ENCODE measurements around the gene CGN. TPM values are rescaled to one million over a fixed set of nuclear protein-coding genes. Genes with fewer than 3 reads are reported as not detected.
A peak's percentile ranks its signal among the peaks of the same experiment; 100 is the strongest.

The CGN gene
- total RNA-seq, 1 experiment from 2014 or later, result 0.34 TPM

GRCh38 chr1:151524736-151525135, 13.5 kb downstream of the CGN start:
- no peak for DNase-seq (ENCODE audit: low read depth)

DNA sequence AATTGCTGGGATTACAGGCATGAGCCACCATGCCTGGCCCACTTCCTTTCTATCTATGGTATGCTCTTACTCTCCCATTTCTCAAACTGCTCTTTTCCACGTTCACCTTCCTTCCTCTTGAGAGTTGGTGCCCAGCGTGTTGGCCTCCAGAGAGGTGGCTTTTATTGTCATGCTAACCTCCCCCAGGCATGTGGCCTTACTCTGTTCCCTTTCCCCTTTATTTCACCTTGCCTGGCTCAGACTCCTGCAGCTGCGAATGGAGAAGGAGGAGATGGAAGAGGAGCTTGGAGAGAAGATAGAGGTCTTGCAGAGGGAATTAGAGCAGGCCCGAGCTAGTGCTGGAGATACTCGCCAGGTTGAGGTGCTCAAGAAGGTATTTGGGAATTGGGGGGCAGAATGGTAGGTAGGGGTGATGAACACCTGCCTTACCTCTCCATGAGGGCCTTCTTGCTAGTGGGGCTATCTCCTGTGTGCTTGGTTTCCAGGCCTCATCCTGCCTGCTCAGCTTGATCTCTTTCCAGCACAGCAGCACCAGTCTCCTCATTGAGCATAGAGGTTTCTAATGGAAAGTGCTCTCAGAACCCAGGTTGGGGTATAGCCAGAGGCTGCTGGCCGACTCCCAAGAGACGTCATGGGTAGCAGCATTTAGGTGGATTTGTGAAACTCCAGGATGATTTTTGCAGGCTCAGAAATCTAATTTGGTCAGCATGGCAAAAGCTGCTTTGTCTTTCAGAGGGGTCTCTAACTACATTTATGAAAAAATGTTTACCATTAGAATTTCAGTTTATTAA, 15.7 kb downstream of the CGN start:
- DNase-seq (ENCODE audit: low read depth), result no peak

GRCh38 chr1:151529211-151529702, 18.1 kb downstream of the CGN start:
- DNase-seq (ENCODE audit: low read depth), result no peak

- no peak for DNase-seq (ENCODE audit: low read depth)
Observed at GRCh38 chr1:151529781-151530180, 18.6 kb downstream of the CGN start.

GRCh38 chr1:151530461-151530860, 19.3 kb downstream of the CGN start:
- DNase-seq (ENCODE audit: low read depth), result peak; percentile 40

DNA sequence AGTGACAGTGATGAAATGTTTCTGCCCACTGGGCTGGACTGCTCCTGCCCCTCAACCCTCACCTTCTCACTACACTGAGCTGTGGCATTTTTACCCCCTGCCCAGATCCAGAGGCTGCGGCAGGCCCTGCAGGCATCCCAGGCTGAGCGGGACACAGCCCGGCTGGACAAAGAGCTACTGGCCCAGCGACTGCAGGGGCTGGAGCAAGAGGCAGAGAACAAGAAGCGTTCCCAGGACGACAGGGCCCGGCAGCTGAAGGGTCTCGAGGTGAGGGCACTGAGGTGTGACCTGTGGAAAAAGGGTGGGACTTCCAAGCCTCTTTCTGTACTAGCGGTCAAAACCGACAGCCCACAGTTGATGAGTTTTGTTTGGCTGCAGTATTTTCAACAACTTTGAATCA, 22.7 kb downstream of the CGN start:
- DNase-seq (ENCODE audit: low read depth), result no peak

DNA sequence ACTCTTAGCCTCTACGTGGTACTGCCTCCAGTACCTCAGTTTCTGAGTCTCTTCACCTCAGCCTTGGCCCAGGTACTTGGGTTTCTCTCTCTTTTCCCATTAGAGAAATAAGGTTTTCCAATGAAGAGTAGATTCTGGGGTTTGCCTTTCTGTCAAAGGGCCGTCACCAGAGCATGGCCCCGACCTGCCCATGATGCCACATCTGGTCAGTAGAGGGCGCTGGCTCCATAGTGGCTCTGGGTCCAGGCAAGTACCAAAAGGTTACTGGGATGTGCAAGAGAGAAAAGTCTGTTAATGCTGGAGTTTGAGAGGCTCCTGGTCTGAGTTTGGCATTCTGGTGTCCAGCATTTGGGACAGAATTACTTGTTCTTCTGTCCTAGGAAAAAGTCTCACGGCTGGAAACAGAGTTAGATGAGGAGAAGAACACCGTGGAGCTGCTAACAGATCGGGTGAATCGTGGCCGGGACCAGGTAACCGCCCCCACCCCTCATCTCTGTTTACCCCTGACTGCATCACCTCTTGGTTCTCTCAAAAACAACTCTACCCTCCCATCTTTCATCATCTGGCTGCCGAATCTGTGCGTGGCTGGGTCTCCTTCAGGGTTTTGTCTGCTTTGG, 23.6 kb downstream of the CGN start:
- DNase-seq (ENCODE audit: low read depth), result peak; percentile 68

DNA sequence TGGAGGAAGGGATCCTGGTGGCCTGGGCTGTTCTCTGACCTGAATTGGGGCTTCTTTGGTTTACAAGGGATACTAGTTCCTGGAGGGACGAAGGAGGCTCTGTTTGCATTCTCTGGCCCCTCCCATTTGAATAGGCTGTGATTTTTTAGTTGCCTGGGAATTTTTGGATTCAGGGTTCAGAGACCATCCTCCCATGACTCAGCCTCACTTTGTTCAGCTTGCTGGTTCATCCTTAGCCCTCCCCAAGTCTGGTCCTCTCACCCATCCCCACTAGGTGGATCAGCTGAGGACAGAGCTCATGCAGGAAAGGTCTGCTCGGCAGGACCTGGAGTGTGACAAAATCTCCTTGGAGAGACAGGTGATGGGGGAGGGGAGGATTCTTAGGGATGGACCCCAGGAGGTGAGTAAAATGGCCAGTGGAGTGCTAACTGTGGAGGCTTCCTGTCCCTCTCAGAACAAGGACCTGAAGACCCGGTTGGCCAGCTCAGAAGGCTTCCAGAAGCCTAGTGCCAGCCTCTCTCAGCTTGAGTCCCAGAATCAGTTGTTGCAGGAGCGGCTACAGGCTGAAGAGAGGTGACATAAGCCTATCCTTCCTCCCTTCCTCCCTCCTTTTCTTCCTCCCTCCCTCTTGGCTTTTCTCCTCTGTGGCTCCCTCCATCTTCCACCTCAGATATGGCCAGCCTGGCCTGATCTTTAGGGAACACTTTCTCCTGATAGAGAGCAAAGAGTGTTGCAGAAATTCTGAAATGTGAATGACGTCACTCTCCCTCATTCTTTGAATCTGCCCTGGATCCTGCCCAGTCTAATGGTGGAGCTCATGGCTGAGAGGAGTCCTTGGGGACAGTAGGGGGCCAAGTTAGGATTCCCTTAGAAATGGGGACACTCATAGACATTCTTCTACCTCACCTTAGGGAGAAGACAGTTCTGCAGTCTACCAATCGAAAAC, 24.4 kb downstream of the CGN start:
- DNase-seq (ENCODE audit: low read depth), result peak; percentile 32

- no peak for DNase-seq (ENCODE audit: low read depth)
Observed at GRCh38 chr1:151536499-151536898, 25.3 kb downstream of the CGN start.

GRCh38 chr1:151537112-151537511, 25.9 kb downstream of the CGN start:
- DNase-seq (ENCODE audit: low read depth), result peak; percentile 92

- peak; percentile 97 for DNase-seq (ENCODE audit: low read depth)
Observed at GRCh38 chr1:151539321-151540020, 28.3 kb downstream of the CGN start.

- DNase-seq (ENCODE audit: low read depth), result peak; percentile 85
Observed at GRCh38 chr1:151540021-151540981, 29.1 kb downstream of the CGN start, which contains the start of gene TUFT1. TUFT1 (plus strand) TSS chr1:151540309; CDS start chr1:151540367, 58 bp downstream.

DNA sequence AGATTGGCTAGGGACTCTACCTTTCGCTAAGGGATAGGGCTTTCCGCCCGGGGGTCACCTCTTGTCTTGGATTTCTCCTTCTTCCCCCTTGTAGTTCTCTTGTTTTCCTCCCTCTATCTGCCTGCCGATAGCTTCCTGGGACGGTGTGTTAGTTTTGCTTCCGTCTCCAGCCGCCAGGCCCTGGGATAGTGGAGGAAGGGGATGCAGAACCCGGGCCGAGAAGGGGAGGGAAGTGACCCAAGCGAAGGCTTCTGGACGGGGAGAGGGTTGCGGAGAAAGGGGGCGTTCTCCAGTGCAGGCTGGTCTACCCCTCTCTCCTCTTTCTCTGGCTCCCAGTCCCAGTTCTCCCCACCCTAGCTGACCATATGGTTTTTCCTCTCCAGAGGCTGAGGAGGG, 29.8 kb downstream of the CGN start:
- no peak for DNase-seq (ENCODE audit: low read depth)

GRCh38 chr1:151541752-151542151, 30.6 kb downstream of the CGN start:
- DNase-seq (ENCODE audit: low read depth), result no peak

DNA sequence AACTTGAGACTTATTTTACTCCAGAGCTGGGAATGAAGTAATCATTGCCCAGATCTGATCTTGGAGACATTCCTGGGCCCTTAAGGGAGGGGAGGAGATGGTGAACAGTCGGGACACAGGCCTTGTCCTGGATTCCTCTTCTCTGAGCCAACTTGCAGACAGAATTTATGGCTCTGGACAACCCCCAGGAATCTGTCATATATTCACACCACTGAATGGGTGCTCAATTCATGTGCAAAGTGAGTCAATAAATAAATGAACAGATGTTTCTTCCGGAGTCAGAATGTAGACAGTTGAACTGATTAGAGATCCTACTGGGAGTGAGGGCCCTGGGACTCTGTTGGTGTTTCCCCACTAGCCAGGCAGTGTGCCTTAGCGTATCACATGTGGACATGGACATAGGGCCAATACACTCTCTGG, 31.5 kb downstream of the CGN start:
- DNase-seq (ENCODE audit: low read depth), result peak; percentile 89

DNA sequence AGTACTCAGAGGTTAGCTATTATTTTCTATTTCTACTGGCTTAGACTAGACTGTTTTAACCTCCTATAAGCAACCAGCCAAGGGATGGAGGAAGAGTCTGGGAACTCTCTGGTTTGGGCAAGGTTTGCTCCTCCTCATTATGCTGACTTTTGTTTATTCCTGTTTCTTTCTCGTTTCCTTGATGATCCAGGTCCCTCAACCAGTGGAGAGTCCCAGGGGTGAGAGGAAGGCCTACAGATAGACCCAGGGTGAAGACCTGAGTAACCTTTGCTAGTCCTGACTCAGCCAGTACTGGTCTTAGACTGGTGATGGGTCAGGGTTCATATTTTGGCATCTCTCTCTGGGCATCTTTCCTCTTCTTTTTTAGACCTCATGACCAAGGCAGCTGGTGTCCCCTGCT, 34.4 kb downstream of the CGN start:
- no peak for DNase-seq (ENCODE audit: low read depth)

DNA sequence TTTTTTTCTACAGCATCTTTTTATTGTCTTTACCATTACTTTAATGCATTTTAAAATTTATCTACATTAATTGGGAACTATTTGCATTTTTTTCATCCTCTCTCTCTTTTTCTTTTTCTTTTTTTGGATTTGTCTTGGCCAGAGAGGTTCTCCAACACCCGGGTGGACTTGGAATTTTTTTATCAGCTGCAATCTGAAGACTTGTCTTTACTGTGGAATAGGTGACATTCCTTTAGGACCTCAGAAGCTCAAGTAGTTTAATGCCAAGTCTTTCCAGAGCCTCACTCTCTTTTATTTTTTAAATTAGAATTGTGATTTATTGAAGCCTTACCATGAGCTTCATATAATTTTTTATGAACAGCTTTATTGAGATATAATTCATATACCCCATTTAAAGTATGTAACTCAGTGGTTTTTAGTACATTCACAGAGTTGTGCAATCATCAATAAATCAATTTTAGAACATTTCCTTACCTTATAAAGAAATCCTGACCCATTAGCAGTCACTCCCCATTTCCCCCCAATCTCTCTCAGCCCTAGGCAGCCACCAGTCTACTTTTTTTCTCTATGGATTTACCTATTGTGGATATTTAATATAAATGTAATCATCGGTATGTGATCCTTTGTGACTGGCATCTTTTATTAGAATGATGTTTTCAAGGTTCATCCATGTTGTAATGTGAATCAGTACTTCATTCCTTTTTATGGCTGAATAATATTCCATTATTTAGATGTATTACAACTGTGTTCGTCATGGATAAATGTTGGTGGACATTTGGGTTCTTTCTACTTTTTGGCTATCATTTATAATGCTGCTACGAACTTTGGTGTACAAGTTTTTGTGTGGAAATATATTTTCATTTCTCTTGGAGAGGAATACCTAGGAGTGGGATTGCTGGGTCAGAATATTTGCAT, 35.1 kb downstream of the CGN start:
- DNase-seq (ENCODE audit: low read depth), result no peak

DNA sequence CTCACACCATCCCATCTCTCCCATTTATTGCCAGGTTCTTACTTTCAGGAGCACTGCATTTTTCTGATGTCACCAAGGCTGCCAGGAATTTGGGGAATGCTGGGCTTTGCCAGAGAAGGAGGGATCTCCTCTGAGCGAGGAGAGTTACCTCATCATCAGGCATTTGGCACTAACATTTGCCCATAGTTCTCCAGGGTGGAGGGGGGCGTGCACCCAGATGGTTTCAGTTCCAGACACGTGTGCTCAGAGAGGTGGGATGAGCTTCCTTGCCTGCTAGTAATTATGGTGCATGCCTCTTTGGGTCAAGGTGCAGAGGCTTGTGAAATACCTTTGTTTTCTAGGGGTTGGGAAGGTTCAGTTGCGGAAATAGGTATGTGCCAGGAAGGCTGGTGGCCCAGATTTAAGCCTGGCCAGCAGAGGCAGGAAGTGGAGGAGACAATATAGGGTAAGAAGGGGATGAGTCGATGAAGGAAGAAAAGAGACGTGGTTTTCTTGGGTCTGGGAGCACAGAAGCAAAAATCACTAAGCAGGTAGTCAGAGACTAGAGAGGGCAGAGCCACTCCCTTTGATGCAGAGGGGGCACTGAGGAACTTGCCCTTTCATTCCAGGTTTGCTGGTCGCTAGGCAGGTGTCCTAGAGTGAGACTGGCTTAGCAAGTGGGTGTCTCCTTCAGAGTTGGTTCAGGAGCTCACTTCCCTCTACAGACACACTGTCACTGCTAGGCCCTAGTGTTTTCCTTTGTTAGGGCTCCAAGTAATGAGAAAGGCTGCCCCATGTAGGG, 36.1 kb downstream of the CGN start:
- peak; percentile 81 for DNase-seq (ENCODE audit: low read depth)

All from LHCN-M2 (cell line).